BJ (cell line): Measurements from ENCODE around the gene COL27A1. TPM values are rescaled to one million over a fixed set of nuclear protein-coding genes. Genes with fewer than 3 reads are reported as not detected.

Experiments used
- CTCF ChIA-PET: fragments of 350-600 bp; formaldehyde crosslinking; extraction: SDS; loops from one replicate; lab custom pipeline; 2021; ENCODE audit warnings: antibody characterized with exemption, inconsistent platforms; lab: Yijun Ruan, JAX
- POLR2A ChIA-PET: fragments of 300-600 bp; sonication (Branson Sonifier 250); formaldehyde crosslinking; extraction: SDS; loops from one replicate; lab custom pipeline; 2021; ENCODE audit warnings: antibody characterized with exemption; lab: Charles Lee
- DNase-seq: peaks from one replicate; pipeline ENCODE4 v3.0.0-alpha.2; 2011; ENCODE audit warnings: low read depth
- H3K27me3 ChIP-seq: 2 replicates; pipeline ENCODE4 v1.6.0; 2011; ENCODE audit warnings: low read length; ENCODE audit not compliant: control insufficient read depth, insufficient read depth
- H3K36me3 ChIP-seq: 2 replicates; pipeline ENCODE4 v1.5.1; 2011; ENCODE audit warnings: low read length; ENCODE audit not compliant: control insufficient read depth, insufficient read depth
- H3K4me3 ChIP-seq: 2 replicates; pipeline ENCODE4 v1.5.1; 2011; ENCODE audit warnings: low read depth, mild to moderate bottlenecking, control low read depth, low read length
- CTCF ChIP-seq: IDR thresholded peaks from 2 replicates; pipeline ENCODE4 v1.5.1; 2011; ENCODE audit warnings: low read depth, mild to moderate bottlenecking, control low read depth, inconsistent platforms, low read length, moderate library complexity; ENCODE audit not compliant: insufficient read depth
- polyA plus RNA-seq: library from polyadenylated mRNA; depleted of rRNA; stranded (reverse); fragments of >200 nt; gene quantifications from 2 replicates; pipeline ENCODE4 v1.2.3, GENCODE V29; 2011

COL27A1 gene
- polyA plus RNA-seq, 1 experiment = 16.6 TPM

GRCh38 chr9:114272739-114273431 lies 117.5 kb downstream of the COL27A1 start:
- ChIA-PET CTCF (interaction anchor here (1.3 to 3.5 kb wide), 5 partner anchors 10 to 164 kb away, joined by 4 to 19 read pairs (median 11); partner anchors contain the start of gene COL27A1), POLR2A (no interaction called here)
- no peak for TF ChIP-seq CTCF
- DNase-seq = no peak
- H3K36me3 ChIP-seq = peaks cover 9% of the 10 kb centered on the region
- H3K4me3 ChIP-seq = no peak overlapping the region
- H3K27me3 ChIP-seq = no peaks in the 10 kb centered on the region

- DNase-seq = no peak
- TF ChIP-seq CTCF = no peak
- CTCF ChIA-PET = interaction anchor here (1.3 to 3.2 kb wide), 6 partner anchors 9 to 165 kb away, joined by 4 to 14 read pairs (median 6); partner anchors contain the start of gene COL27A1
- Histone ChIP-seq H3K27me3 (no peaks in the 10 kb centered on the region), H3K36me3 (peaks cover 9% of the 10 kb centered on the region), H3K4me3 (no peak overlapping the region)
- POLR2A ChIA-PET = no interaction called here
Measured at GRCh38 chr9:114273461-114273881, 118.1 kb downstream of the COL27A1 start.

DNA sequence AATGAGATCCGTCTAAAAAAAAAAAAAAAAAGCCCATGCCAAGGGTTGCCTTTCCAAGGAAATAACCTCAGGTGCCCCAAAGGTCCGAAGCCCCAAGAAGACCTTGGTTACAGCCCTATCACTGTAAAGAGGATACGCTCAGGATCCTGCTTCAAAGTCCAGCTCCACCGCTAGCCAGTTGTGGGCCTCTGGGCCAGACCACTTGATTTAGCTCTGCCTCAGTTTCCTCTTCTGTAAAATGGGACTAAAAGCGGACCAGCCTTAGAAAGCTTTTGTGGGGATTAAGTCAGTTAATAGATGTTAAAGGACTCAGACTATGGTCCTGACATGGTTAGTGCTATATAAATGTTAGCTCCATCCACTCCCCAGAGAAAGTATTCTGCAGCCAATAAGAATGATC lies 118.9 kb downstream of the COL27A1 start:
- no peak for DNase-seq
- CTCF ChIA-PET = interaction anchor here (0.6 to 3.2 kb wide), 5 partner anchors 10 to 474 kb away, joined by 3 to 14 read pairs (median 8); partner anchors contain the start of gene COL27A1
- Histone ChIP-seq H3K36me3 (peaks cover 9% of the 10 kb centered on the region), H3K4me3 (no peak overlapping the region), H3K27me3 (no peaks in the 10 kb centered on the region)
- no peak for TF ChIP-seq CTCF
- POLR2A ChIA-PET = no interaction called here

DNA sequence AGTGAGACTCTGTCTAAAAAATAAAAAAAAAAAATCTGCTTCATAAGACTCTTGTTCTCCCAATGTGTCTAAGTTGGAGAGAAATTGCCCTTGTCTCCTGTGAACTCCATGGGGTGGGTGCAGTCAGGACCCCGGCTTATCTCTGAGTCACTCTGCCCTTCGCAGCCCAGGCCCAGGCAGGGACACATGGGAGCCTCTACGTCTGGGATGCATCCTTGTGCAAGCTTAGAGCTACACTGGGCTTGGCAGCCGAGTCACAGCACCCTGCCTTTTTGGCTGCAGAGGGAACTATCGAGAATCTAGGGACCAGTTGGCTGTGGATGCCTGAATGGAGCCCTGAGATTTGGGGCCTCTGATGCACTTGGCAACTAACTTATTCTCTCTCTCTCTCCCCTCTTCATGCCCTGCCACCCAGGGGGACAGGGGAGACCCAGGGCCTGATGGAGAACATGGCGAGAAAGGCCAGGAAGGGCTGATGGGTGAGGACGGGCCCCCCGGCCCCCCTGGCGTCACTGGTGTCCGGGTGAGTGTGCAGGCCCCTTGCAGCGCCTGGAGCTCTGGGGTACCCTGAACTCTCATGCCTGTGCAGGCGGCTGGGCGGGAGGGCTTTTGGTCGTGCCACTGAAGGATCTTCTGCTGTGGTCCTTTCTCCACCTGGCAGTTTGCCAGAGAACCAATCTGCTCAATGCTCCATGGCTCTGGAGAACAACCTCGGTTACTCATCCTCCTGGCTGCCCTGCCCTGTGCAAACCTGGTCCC lies 120.1 kb downstream of the COL27A1 start:
- H3K4me3 ChIP-seq = no peak overlapping the region
- H3K36me3 ChIP-seq = peaks cover 9% of the 10 kb centered on the region
- ChIA-PET CTCF (interaction anchor here (2.0 to 3.2 kb wide), 3 partner anchors 11 to 167 kb away, joined by 8 to 14 read pairs (median 11); partner anchors contain the start of gene COL27A1), POLR2A (no interaction called here)
- no peak for DNase-seq
- TF ChIP-seq CTCF = no peak
- no peaks in the 10 kb centered on the region for H3K27me3 ChIP-seq
